GM18517 (cell line): ENCODE data around the gene NUP210L.

Experiments
- ATAC-seq: cut with Tn5 transposase; IDR thresholded peaks from one replicate; pipeline ENCODE4 v1.9.1; 2021; ENCODE audit warnings: mild to moderate bottlenecking, moderate library complexity; ENCODE audit not compliant: unreplicated experiment

NUP210L gene

DNA sequence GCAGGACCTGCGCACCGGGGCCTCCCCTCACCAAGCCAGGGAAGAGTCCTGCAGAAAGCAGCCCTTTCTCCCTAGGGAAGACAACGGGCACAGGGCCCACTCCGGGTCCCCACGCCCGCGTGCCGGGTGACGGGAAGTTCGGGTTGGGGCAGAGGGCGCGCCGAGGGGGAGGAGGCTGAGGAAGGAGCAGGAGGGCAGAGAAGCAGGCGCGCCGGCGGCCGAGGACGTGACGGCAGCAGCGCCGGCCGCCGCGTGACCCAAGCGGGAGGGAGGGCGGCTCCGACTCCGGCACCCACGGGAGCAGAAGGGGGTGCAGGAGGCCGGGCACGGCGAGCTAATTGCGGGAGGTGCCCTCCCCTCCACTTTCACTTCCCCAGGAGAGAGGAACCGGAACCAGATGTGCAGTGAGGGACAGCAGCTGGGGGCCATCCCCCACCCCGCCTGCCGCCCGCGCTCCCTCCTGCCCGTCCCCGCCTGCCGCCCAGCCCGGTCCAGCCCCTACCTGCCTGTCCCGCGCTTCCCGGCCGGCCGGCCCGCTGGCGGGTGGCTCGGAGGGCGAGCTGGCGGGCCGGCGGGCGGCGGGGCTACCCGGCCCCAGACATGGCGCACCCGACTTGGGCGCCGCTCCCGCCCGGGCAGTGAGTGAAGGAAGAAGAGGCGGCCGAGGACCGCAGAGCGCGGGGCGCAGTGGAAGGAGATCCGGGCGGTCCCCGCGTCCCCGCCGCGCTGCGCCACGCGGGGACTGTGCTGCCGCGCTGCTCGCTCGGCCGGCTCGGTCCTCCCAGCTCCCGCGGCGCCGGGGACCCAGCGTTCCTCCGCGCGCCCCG is 208.9 kb downstream of the NUP210L start:
- ATAC-seq = peak; percentile 82

DNA sequence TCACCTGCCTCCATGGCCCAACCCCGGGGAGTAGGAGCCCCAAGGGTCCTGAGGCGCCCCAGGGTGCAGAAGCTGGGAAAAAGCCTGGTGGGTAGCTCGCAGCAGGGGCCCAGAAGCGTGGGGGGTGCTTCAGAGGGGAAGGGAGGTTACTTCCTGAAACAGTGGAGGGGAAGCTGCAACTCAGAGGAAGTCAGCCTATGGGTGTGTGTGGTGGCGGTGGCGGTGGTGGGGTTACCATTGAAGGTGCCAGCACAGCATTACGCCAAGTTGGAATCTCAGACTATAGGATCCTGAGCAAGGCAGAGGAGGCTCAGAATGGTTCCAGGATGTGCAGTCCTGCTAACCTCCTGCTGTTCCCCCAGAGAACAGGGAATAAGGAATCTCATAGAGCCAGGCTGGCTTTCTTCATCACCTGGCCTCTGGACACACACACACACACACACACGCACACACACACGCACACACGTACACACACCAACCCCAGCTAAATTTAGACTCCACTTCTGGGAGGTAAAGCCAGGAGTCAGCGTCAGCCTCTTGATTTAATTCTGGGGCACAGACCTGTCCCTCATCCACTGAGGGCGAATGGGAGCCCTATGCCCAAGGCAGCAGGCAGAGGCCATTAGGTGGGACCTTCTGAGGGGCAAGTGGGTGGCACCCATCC is 209.6 kb downstream of the NUP210L start:
- ATAC-seq = no peak

DNA sequence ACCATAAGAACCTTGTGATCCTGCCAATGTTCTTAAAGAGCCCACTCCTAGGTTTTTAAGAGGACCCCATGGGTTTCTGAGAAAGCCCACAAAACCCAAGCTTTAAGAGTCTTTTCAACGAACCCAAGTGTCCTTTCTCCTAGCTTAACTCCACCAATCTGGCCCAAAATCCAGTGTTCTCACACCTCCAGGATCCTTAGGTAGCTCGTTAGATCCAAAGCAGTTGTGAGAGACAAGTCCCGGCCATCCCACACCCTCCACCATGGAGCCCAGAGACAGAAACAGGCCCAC is 210.1 kb downstream of the NUP210L start:
- ATAC-seq = no peak

DNA sequence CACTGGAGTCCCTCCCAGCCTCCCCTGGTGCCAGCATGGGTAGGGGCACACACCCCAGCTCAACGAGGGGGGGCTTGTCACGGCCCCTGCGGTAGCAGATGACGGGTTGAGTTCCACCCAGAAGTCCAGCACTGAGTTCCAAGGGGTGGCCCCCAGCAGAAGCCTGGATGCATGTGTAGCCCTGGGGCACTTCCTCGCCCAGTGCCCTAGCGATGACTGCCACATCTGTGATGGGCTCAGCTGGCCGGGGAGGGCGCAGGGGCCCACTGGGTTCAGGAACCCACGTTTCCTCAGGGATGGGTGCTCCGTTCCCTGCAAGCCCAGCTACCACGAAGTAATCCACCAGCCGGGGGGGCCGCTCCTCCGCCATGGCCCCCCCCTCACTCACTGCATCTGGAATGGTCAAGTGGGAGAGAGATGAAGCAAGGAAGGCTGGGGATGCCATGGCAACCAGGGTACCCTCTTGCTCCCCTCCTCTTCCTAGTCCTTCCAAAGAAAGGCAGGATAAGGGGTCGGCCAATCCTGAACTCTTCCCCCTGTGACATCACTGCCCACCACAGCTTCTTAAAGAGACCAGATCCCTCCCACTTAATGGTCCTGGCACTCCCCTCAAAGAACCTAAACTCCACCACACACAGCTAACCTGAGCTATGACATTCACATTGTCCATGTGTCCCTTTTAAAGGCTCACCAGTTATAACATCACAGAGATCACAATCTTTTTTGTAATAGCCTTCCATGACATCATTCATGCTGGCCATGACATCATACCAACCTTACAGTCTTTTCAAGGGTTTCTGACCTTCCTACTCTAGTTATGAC is 210.7 kb downstream of the NUP210L start:
- no peak for ATAC-seq

DNA sequence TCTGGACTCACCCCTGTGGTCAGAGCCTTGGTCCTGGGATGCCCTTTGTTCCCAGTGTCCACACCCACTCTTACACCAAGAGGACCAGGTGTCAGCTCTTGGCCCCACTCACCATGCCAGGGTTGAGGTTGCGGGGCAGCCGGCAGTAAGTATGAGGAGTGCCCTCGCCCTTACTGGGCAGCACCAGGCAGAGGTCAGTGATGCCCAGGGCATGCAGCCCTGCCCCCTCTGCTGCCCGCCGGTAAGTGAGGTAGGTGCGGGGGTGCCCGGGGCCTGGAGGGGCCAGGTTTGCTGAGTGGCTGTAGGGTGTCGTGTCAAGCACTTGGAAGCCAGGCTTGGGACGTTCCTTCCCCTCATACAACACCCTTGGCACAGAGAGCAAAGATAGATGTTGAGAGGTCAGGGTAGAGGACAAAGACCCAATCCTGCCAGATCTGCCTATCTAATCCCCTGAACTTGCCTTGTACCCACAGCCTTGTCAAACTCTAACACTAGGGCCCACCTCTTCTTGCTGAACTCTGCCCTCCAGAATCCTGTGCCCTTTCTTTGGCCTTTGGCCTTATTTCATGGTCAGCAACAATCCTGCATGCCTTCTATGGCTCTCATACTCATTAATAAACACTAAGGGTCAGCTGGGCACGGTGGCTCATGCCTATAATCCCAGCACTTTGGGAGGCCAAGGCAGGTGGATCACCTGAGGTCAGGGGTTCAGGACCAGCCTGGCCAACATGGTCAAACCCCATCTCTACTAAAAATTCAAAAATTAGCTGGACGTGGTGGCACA is 211.9 kb downstream of the NUP210L start:
- ATAC-seq = no peak
